SW480 (cell line): ENCODE data around the gene OSMR.

Source experiments
- DNase-seq: peaks from one replicate; pipeline ENCODE4 v3.0.0-alpha.2; 2016; ENCODE audit warnings: low spot score

The OSMR gene

DNA sequence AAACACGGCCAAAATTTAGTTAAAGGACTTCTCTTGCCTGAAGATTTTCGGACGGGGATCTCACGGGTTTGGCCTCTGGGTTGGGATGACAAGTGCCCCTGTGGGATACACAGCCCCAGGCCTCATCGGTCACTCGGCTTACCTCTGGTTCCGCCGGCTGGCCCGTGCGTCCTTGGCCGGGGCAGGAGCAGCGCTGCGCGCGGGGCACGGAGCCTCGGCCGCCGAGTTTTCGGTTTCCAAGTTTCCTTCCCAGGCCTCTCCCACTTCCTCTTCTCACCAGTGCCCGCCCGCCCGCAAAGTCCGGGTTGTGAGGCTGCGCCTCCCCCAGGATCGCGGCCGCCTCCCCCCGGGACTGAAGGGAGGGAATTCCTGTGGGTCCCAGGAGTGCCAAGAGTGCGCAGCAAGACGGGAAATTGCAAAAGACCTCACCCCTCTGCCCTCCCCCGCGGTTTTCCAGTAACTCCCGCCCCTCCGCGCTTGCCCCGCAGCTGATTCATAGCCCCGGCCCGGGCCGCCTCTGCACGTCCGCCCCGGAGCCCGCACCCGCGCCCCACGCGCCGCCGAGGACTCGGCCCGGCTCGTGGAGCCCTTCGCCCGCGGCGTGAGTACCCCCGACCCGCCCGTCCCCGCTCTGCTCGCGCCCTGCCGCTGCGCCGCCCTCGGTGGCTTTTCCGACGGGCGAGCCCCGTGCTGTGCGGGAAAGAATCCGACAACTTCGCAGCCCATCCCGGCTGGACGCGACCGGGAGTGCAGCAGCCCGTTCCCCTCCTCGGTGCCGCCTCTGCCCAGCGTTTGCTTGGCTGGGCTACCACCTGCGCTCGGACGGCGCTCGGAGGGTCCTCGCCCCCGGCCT, at the start of gene OSMR:
Gene OSMR, plus strand, starts transcription at position 487 of the 853 bp plus-strand sequence. CDS start 23,033 bp downstream, outside the sequence.
- no peak for DNase-seq

DNA sequence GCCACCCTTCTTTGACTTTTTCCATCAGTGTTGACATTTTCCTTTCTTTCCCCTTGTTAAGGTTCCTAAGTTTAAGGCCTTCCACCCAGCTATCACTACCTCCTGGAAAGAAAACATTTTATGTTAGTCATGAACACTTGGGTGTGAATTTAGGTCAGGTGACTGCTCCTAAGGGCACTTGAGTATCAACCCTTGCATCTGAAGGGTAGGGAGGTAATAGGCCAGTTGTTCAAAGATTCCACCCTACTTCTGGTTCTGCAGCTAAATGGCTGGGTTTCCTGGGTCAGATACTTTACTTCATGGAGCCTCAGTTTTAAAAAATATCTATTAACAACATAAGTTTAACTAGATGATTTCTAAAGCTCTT, 49.1 kb upstream of the OSMR start:
- DNase-seq: no peak

DNA sequence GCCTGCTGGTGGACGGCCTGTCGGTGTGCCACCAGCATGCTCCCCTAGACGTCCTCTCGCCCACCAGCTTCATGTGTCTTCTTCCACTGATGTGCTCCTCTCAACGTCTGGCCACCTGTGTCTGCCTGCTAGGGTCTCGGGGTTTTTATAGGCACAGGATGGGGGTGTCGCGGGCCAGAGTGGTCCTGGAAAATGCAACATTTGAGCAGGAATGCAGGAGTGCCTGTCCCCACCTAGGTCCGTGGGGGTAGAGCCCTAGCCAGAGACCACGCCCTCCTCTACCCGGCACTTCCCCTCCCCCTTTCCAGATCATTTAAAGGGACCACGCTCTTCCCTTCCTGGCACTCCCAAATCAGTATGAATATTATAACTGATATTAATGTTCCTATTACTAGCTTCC, 48.0 kb upstream of the OSMR start:
- DNase-seq: no peak

DNA sequence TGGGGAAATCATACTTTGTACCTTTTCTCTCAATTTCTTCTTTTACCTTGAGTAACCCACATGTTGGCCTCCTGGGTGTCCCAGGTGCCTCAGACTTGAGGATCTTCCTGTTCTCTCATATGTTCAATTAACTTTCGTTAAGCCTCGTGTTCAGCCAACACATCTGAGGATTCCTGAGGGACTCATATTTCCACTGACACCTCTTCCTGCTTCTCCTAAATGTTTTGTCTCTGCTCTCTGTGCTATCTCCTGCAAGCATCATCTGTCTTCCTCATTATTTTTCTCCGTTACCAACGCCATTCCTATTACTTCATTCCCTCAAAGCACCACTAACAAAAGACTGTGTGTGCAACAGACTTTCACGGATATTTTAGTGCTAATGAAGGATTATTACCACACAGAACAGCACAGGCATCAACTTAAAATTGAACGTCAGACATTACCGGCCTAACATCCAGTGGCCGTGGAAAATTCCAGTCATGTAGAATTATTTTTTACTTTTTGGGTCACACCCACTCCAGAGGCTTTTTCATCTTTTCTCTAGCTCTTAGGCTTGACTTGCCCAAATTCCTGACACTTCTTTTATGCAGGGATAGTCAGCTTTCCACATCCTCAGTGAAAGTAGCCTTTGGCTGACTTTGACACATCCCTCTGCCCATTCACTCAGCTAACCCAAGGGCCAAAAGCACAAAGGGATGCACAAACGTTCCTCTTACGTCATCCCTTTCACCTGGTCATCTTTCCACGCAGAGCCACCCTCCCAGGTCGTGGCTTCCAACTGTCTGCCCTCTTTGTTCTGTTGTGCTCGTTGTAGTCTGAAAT, 46.0 kb upstream of the OSMR start:
- no peak for DNase-seq

GRCh38 chr5:38800515-38800914, 45.3 kb upstream of the OSMR start:
- DNase-seq: no peak

DNA sequence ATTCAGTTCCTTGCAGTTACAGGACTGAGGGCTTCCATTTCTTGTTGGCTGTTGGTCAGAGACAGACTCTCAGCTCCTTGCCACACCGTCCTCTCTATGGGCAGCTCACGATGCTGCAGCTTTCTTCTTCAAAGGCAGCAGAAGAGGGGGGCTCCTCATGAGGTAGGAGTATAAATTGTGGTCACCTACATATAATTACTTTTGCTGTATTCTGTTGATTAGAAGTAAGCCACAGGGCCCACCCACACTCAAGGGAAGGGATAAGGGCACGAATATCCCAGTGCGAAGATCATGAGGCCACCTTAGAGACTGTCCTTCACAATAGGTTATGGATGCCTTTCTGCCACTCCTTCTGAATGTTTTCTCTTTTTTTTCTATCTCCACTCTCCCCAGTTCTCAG, 43.7 kb upstream of the OSMR start:
- no peak for DNase-seq

GRCh38 chr5:38803246-38803645, 42.6 kb upstream of the OSMR start:
- DNase-seq: no peak

DNA sequence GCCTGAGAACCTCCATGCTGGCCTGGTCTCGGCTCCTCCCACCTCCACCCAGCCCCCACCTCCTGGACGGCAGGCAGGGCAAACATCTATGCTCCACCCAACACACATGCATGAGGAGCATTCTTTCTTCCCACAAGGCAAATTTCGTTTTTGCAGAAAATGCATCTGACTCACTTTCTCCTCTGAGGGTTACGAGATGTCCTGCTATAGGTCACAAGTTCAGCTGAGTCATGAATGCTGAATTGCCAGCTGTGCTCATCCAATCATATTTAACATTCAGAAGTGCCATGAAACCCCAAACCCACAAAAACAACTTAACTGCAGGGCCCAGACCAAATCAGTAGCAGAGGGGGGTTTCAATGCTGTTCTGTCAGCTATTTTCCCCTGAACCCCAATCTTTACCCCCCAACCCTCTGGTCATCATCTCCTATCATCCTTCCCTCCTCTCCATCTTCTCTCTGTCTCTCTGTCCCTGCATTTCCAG, 39.0 kb upstream of the OSMR start:
- DNase-seq: peak; percentile 30

DNA sequence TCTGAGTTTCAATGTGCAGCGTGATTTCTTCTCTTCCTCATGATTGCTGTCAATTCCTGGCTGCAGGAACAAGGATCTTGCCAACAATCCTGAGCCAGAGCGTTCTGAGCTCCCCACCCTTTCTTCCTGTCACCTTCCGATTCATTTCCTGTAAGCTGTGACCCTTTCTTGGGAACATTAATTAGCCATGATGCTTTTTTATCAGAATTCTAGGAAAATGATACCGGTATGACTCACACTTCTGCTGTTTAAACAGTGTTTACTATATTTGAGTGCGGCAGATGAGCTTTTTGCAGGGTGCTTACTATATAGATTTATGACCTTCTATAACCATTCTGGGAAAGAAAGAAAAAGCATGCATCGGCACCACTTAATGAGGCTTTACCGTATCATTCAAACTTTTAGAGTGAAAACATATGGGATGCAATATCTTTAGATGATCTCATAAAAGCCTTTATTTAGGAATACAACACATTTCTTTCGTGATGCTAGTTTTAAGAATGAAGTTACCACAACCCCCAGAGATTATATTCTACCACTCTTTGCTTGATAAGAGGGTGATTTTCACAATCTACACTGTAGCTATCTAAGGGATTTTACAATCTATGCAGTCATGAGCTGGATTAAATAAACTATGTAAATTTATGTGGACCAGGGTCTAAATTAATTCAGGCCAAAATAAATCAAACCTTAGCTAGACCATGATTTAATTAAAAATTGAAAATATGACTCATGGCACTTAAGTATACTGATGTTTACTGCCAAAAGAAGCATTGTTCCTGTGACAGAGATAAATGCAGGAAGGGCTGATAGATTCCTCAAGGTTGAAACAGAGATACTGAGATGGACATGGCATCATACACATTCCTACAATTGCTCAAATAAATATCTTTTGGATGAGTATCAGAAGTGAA, 38.0 kb upstream of the OSMR start:
- DNase-seq: no peak

DNA sequence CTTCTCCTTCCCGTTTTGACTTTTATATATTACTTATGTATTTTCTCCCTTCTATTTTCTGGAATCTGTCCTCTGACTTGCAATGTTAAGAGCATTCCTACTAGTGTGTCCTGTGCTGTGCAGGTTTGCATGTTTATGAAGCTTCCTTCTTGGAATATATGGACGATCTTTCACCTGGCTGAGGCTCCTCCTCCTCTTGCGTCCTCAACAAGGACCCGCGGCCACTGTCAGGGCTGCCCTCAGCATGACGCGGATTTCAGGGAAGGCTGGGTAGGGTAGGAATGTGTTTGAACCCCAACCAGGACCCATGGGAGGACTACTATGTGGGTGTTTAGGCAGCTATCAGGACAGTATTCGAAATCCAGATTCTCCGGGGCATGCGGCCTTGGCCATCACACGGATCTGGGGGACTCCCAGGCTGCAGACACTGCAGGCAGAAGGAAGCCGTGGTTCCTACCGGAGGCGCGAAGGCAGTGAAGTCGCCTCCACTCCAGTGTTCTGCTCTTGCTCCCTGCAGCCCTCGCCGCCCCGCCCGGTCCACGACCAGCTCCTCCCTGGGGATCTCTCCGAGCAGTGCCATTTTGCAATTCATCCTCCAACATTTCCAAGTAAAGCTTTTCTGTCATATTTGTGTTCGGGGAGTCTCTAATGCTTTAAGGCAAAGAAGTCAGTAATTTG, 37.0 kb upstream of the OSMR start:
- no peak for DNase-seq

GRCh38 chr5:38809388-38810359, 36.1 kb upstream of the OSMR start:
- DNase-seq: peak; percentile 70

GRCh38 chr5:38814879-38815278, 30.9 kb upstream of the OSMR start:
- no peak for DNase-seq

DNA sequence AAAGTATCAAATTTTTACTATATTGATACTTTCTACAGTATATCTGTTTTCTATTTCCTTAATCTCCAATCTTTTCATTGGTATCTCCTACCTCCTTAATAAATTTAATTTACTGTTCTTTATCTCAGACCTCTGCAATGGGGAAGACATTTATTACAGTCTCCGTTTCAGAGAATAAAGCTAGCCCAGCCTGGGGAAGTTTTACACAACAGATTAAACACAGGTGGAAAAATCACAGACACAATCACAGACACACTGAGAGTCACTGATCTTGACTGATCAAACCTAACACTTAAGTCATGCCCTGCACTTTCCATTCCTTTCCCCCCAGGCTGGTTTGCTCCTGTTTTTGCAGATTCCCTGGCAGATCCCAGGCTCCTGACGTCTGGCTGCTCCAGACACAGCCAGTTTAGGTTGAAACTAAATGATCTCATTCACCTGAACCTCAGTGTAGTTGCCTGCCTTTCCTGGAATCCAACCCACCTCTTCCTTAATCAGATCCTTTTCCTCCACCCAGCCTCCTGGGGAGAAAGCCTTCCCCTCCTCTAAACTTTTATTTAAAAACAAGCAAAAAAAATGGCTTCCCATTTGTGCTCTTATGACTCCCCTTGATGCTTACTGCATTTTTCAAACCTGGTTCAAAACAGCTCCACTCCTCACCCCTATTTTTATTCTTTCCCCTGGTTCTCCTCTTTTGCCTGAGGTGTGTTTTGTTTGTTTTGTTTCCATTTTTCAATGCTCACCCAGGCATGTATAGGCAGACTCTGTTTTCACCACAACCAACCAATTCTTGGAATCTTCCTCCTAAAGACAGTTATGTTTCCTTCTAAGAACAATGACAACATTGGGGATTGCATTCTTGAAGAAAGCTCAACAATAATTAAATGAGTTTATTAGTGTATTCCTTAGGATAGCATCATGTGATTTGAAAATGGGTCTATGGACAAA, 29.5 kb upstream of the OSMR start:
- no peak for DNase-seq

DNA sequence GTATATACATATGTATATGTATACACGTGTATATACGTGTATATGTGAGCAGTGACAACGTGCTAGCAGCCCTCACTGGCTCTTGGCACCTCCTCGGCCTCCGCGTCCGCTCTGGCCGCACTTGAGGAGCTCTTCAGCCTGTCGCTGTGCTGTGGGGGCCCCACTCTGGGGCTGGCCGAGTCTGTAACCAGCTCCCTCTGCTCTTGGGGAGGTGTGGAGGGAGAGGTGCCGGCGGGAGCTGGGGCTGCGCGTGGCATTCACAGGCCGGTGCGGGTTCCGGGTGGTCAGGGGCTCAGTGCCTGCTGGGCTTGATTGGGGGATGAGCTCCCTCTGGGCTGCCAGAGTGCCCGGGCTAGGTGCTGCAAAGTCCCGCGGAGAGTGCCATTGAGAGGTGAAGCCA, 24.1 kb upstream of the OSMR start:
- DNase-seq: no peak

DNA sequence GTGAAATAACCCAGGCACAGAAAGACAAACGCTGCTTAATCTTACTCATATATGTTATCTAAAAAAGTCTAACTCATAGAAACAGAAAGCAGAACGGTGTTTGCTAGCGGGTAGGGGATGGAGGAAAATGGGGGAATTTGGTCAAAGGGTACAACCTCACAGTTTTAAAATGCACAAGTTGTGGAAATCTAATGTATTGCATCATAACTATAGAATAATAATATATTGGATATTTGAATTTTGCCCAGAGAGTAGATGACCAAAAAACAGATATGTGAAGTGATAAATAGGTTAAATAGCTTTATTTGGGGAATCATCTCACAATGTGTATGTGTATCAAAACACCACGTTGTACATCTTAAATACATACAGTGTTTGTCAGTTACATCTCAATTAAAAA, 22.3 kb upstream of the OSMR start:
- no peak for DNase-seq

GRCh38 chr5:38824821-38825220, 21.0 kb upstream of the OSMR start:
- no peak for DNase-seq

DNA sequence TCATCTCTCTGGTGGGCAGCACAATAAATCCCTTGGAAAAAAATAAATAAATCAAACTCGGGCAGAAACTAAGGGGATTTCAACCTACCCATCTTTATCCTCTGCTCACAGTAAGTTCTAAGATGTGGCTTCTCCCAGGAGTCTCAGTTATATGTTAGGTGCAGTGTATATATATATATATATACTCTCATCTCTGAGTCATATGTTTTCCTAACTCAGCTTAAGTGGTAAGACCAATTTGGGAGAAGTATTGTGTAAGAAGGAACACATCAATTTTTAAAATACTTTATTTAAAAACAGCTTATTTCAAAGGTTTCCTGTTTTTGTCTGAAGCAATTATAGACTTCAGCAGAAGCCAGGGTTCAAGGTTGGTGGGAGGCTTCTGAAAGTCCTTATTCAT, 20.3 kb upstream of the OSMR start:
- DNase-seq: no peak

DNA sequence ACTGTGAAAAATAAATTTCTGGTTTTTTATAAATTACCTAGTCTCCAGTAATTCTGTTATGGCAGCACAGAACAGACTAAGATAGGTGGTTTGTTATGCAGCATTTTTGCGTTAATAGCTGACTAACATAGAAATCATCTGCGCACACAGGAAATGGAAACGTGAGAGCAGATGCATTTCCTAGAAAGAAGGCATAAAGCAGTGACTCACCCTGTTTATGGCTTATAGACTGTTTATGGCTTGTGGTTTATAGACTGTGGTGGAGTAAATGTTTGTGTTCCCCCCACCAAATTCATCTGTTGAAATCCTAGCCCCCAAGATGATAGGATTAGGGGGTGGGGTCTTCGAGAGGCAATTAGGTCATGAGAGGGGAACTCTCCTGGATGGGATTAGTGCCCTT, 18.3 kb upstream of the OSMR start:
- peak; percentile 20 for DNase-seq

GRCh38 chr5:38830521-38831051, 15.2 kb upstream of the OSMR start:
- no peak for DNase-seq
